HPDE6-E6E7 (cell line): Measurements from ENCODE around the gene PRPF6.
A peak's percentile ranks its signal among the peaks of the same experiment; 100 is the strongest.

Source experiments
- DNase-seq: peaks from one replicate; pipeline ENCODE4 v3.0.0; 2011; ENCODE audit warnings: missing footprints; ENCODE audit errors: extremely low spot score

The PRPF6 gene

GRCh38 chr20:64063389-64064144 is 82.6 kb downstream of the PRPF6 start:
- no peak for DNase-seq

DNA sequence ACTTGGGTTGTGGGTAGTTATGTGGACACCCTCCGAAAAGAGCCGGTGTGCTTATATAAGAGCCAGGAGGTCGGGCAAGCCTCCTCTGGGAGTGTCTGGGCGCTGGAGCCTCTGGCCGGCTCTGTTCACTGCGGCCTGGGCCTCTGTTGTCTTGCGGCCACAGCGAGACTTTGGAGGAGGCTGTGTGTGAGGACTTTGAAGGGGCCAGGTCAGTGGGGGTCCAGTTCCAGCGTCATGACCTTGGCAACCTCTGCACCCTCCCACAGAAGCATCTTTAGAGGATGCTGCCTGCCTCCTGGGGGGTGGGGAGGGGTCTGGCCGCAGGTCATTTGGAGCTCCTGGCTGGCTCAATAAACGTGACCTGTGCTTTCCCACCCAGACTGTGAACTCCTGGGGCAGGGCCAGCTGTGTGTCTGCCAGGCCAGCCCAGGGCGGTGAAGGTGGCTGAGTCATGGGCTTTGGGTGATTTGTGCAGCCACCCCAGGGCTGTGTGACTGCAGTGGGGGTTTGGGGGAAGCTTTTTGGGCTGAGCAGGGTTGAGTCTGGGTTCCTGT is 83.3 kb downstream of the PRPF6 start:
- peak; percentile 62 for DNase-seq

DNA sequence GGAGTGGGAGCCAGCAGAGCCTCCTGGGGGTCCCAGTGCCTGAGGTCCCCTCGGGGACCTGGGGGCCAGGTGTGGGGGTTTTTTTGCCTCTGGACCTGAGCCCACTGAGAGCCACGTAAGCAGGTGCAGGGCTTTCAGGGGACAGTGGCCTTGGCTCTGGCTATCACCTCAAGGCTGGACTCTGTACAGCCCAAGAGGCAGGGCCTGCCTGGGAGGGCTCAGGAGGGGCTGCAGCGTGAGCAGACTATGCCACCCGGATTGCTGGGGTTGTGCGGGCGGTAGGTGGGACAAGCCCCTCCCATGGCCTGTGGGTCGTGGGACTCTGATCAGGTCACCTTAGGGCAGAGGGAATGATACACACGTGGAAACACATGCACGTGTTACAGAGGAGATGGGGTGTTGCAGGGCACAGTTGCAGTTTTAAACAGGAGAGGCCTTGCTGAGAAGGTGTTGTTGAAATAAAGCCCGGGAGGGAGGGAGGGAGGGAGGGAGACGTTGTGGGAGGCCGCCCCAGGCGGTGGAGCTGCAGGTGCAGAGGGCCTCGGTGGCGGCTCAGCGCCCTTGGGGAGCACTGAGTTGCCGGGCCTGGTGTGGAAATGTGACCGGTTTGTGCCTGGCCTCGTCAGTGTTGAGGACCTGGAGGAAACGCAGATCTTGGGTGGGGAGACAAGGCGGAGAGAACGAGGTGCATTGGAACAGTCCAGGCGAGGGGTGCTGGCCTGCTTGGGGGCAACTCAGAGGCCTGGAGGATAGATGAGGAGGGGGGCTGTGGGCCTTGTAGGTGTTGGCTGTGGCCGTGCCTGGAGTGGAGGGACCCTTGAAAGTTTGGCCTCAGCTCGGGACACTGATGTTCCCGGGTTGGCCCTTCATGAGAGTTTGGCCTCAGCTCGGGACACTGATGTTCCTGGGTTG is 84.4 kb downstream of the PRPF6 start:
- no peak for DNase-seq

GRCh38 chr20:64065974-64066343 is 85.0 kb downstream of the PRPF6 start:
- DNase-seq, result peak; percentile 70

GRCh38 chr20:64067005-64067632 is 86.2 kb downstream of the PRPF6 start:
- no peak for DNase-seq

GRCh38 chr20:64067733-64068307 is 86.9 kb downstream of the PRPF6 start:
- DNase-seq, result no peak

- DNase-seq, result no peak
Observed at GRCh38 chr20:64068386-64069208, 87.7 kb downstream of the PRPF6 start.

DNA sequence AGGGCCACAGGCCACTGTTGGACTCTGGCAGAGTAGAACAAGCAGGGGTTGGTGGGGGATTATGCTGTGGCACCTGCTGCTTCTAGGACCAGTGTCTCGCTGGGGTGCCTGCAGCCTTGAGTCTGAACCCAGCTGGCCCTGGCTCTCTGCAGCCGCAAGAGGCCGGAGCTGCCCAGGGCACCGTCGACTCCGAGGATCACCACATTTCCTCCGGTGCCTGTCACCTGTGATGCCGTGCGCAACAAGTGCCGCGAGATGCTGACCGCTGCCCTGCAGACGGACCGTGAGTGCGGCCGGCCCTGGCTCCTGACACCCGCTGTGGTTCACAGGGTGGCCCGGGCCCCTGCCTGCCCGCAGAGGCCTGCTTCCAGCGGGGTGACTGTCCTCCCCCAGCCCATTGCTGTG is 88.3 kb downstream of the PRPF6 start:
- no peak for DNase-seq

DNA sequence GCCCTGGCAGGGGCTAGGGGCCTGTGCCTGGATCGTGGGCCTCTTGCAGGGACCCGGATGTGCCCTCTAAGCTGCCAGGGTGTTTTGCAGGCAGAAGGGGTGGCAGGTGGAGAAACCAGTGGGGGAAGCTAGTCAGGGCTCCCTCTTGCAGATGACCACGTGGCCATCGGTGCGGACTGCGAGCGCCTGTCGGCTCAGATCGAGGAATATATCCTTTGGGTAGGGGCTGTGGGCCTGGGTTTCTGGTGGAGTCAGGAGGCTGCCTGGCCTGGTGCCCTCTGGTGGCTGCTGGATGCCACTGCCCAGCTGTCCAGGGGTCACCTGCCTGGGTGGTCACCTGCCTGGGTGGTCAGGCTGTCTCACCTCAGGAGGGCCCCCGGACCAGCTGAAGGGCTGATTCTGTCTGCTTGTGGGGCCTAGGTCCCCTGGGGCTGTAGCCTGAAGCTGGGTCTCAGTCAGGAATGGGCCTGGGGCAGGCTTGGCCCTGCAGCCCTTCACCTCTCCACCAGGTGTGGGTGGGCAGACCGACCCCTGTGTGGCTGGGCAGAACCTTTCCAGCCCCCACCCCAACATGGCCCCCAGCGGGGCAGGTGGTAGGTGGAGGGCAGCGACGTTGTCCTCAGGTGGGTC is 88.8 kb downstream of the PRPF6 start:
- DNase-seq, result peak; percentile 64

DNA sequence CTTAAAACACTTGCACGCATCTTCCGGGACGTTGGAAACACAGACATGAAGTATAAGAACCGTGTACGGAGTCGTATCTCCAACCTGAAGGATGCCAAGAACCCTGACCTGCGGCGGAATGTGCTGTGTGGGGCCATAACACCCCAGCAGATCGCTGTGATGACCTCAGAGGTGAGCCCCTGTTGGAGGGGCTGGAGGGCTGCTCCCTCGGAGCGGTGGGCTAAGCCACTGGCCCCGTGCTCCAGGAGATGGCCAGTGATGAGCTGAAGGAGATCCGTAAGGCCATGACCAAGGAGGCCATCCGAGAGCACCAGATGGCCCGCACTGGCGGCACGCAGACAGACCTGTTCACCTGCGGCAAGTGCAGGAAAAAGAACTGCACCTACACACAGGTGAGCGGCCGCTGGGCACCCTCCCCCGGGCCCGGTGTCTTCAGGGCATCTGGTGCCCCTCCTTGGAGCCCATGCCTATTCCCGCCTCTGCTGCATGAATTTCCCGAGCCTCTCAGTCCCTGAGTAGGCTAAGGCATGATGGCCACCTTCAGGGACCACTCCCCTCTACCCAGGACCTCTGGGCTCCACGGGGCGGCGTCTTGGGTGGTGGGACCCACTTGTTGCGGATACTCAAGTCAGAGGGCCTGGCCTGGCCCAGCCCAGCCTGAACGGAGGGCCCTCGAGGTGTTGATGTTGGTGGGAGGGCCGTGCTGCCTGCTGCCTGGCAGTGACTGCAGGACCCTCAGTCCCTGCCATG is 89.5 kb downstream of the PRPF6 start:
- DNase-seq, result no peak

DNA sequence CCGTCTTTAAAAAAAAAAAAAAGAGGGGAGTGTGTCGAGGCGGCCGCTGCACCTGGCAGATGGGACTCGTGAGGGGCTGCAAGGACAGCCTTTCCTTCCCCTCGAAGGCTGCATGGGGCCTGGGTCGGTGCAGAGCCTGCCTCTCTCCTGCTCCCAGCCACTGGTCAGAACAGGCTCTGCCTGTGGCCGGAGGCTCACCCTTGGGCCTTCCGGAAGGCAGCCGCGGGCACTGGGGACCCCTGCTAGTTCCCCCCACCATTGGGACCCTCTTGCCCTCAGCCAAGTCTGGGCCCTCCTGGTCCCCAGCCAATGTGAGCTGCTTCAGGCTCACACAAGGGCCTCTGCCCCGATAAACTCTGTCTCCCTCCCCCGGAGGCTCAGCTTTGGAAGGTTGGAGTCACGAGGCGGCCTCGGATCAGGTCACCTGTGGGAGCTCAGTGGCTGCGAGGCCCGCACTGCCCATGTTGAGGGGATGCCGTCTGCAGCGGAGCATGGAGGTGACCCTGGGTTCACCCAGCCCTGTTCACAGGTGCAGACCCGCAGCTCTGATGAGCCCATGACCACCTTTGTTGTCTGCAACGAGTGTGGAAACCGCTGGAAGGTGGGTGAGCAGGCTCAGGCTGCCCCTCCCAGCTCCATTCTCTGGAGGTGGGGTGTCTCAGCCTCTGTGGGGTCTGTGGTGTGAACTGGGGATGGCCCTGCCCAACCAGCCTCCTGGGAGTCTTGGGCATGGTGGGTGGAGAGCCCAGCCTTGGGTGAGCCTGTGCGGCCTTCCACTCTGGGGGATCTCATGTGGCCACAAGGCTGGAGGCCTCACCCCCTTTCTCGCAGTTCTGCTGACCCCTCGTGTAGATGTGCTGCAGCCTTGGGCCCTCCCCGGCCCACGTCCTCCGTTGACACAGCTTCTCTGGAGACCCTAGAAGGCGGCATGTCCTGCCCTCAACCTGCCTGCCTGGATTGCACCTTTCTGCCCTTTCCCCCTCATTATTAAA is 90.7 kb downstream of the PRPF6 start:
- DNase-seq, result no peak

DNA sequence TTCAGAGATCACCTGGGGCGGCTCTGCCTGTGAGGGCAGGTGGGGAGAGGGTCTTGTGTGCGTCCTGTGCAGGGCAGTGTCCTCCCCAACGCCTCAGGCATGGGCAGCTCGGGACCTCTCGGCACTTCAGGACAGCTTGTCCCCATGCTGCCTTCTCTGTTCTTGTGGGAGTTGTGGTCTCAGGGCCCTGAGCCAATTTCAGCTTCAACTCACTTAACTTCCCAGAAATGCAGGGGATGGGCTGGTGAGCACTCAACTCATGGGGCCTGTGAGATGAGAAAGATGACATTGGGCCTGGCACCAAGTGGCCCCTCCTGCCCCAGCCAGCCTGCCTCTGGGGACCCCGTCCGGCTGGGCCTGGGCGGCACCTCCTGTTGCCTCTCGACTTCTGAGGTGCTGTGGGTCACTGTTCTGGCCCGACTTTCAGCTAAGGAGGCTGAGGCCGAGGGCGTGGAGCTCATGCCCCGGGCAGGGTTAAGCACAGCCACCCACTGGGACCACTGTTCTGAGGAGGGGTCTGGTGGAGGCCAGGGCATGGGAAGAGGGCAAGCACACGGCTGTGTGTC is 91.6 kb downstream of the PRPF6 start:
- no peak for DNase-seq

DNA sequence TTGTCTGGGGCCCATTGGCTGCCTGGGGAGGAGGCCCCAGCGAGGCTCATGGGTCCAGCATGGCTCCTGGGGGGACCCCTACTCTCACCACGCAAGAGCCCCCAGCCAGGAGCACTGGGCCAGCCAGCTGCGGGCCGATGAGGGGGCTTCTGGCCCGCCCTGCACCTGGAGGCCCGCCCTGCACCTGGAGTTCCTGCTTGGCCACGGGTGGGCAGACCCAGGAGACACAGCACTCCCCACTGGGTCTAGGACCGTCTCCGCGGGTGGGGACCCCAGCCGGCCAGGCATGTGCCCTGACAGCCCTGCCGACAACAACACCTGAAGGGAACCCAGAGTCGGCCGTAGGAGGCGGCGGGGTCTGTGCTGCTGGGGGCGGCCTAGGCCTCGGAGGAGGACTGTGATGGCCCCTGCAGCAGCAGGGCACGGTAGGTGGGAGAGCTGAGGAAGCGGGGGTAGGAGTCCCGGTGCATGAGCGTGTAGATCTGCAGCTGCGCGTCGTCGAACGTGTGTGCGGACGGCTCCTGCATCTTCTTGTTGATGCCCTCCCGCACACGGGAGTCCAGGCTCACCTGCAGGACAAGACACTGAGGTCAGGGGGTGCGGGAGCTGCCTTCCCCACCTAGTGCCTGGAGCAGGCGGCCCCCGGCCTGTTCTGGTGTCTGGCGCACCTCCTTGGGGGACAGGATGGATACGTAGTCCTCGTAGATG is 92.7 kb downstream of the PRPF6 start:
- no peak for DNase-seq

GRCh38 chr20:64074184-64074789 is 93.4 kb downstream of the PRPF6 start:
- no peak for DNase-seq

DNA sequence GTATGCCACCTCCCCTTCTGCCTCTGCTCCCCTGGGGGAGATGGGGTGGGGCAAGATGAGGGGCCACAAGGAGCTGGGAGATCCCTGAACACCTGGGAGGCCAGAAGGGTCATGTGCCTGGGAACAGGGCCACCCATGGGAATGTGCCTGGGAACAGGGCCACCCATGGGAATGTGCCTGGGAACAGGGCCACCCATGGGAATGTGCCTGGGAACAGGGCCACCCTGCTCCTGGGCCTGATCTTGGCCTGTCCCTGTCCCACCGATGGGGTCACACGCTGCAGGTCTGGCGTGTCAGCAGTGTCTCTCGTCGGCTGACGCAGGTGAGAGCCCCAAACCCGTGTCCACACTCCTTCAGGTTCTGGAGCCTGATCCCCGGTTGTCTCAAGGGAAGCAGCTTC is 94.0 kb downstream of the PRPF6 start:
- no peak for DNase-seq

- DNase-seq, result no peak
Observed at GRCh38 chr20:64075556-64075955, 94.6 kb downstream of the PRPF6 start.
